Inferior parietal cortex (tissue), 1 donor: ENCODE measurements around the gene WDR55.
A peak's percentile ranks its signal among the peaks of the same experiment; 100 is the strongest.
"Not testable (repeated sequence)": the region's sequence is repeated elsewhere in the genome, so short reads cannot be mapped to it uniquely, and the experiment has no call there.

ENCODE experiments used
- DNase-seq: peaks from one replicate; pipeline ENCODE4 v3.0.0-alpha.2; 2016; ENCODE audit errors: extremely low spot score

The WDR55 gene

GRCh38 chr5:140664359-140665119 lies at the start of gene WDR55:
Gene WDR55, plus strand, starts transcription at chr5:140664904. Its CDS starts 9 bp downstream, at chr5:140664913.
- peak; percentile 96 for DNase-seq

- no peak for DNase-seq
Measured at GRCh38 chr5:140622301-140622700, 42.4 kb upstream of the WDR55 start.

- not testable (repeated sequence) for DNase-seq
Measured at GRCh38 chr5:140623061-140623460, 41.6 kb upstream of the WDR55 start.

GRCh38 chr5:140624886-140625285 lies 39.8 kb upstream of the WDR55 start:
- not testable (repeated sequence) for DNase-seq

- DNase-seq, result no peak
Measured at GRCh38 chr5:140627972-140628371, 36.7 kb upstream of the WDR55 start.

- no peak for DNase-seq
Measured at GRCh38 chr5:140628711-140629110, 36.0 kb upstream of the WDR55 start.

- DNase-seq, result no peak
Measured at GRCh38 chr5:140630292-140631035, 34.2 kb upstream of the WDR55 start.

GRCh38 chr5:140631036-140631417 lies 33.7 kb upstream of the WDR55 start:
- DNase-seq, result no peak

- no peak for DNase-seq
Measured at GRCh38 chr5:140631831-140632365, 32.8 kb upstream of the WDR55 start.

- DNase-seq, result no peak
Measured at GRCh38 chr5:140632366-140633020, 32.2 kb upstream of the WDR55 start.

GRCh38 chr5:140633021-140633471 lies 31.7 kb upstream of the WDR55 start, which contains the start of gene CD14:
Gene CD14, minus strand, starts transcription at chr5:140633175. Its CDS starts 104 bp downstream, at chr5:140633071.
- no peak for DNase-seq

GRCh38 chr5:140633501-140633900 lies 31.2 kb upstream of the WDR55 start:
- DNase-seq, result no peak

GRCh38 chr5:140634103-140634502 lies 30.6 kb upstream of the WDR55 start:
- no peak for DNase-seq

- no peak for DNase-seq
Measured at GRCh38 chr5:140635291-140636257, 29.1 kb upstream of the WDR55 start.

GRCh38 chr5:140637371-140638100 lies 27.2 kb upstream of the WDR55 start:
- DNase-seq, result no peak

- DNase-seq, result not testable (repeated sequence)
Measured at GRCh38 chr5:140638898-140639147, 25.9 kb upstream of the WDR55 start.

GRCh38 chr5:140639148-140639981 lies 25.3 kb upstream of the WDR55 start, which contains the start of gene TMCO6:
Gene TMCO6, plus strand, starts transcription at chr5:140639451. Its CDS starts 77 bp downstream, at chr5:140639528.
- DNase-seq, result peak; percentile 92

GRCh38 chr5:140641716-140642115 lies 23.0 kb upstream of the WDR55 start:
- DNase-seq, result no peak

GRCh38 chr5:140642718-140643117 lies 22.0 kb upstream of the WDR55 start:
- no peak for DNase-seq
